Left ventricle myocardium inferior (tissue), 1 donor: ENCODE data around the gene TECPR2. TPM values are rescaled to one million over a fixed set of nuclear protein-coding genes. Genes with fewer than 3 reads are reported as not detected.

Experiments
- DNase-seq: peaks from one replicate; pipeline ENCODE4 v3.0.0-alpha.2; 2020
- H3K27ac ChIP-seq: fragments of 200-600 bp; replicated peaks from 2 replicates; pipeline ENCODE4 v1.8.0; 2021
- H3K27me3 ChIP-seq: fragments of 200-600 bp; 2 replicates; pipeline ENCODE4 v1.8.0; 2021; ENCODE audit warnings: low read depth
- H3K36me3 ChIP-seq: fragments of 200-600 bp; 2 replicates; pipeline ENCODE4 v1.8.0; 2021
- H3K4me1 ChIP-seq: fragments of 200-600 bp; 2 replicates; pipeline ENCODE4 v1.8.0; 2021
- H3K4me3 ChIP-seq: fragments of 200-600 bp; 2 replicates; pipeline ENCODE4 v1.8.0; 2021; ENCODE audit warnings: mild to moderate bottlenecking, moderate library complexity
- H3K9me3 ChIP-seq: fragments of 200-600 bp; replicated peaks from 2 replicates; pipeline ENCODE4 v1.8.0; 2021
- intact Hi-C: fragments of 100-400 bp; cut with micrococcal nuclease; formaldehyde crosslinking; loops from one replicate; pipeline ENCODE4 v1.11.0; 2022
- total RNA-seq: library from RNA; stranded (reverse); fragmentation: NEBNext Ultra II Directional; extraction: Animal tissue kit (Norgen Biotek cat#: 25700); gene quantifications from one replicate; pipeline ENCODE4 v1.2.1, GENCODE V29; 2021
- TF ChIP-seq, protein P1 (sequence below): fragments of 200-600 bp; IDR thresholded peaks from 2 replicates; pipeline ENCODE4 v1.8.0; 2021; ENCODE audit warnings: antibody characterized with exemption, mild to moderate bottlenecking, borderline replicate concordance
- donor health status: DM: no; HTN: yes; CAD: no; lungs with severe emphysema.

Gene TECPR2
- total RNA-seq, 1 donor from 2014 or later: 20.0 TPM

DNA sequence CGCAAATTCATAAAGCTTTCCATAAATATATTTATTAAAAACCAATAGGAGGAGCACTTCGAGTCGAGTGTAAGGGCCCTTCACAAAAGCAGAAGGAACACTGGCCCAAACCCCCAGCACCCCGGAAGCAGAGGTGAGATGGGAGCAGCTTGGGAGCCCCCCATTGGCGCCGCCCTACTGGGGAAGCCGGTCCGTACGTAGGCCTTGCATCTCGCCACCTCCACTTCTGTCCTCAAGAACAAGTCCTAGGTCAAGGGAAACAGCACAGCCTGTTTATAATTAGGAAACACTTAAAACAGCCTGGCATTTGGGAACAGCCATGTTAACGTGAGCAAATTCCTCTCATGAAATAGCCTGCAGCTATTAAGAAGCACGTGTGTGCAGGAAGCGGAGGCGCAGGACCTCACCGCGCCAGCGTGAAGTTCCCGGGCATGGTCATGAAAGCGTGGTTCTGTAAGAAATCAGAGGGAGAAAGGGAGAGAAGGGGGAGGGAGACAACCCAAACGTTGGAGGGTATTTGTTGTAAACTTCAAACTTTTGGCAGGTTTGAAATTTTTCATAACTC, 139.1 kb downstream of the TECPR2 start:
- H3K4me1 ChIP-seq: peaks cover 82% of the 10 kb centered on the region
- peak overlapping the region; percentile 24 for H3K4me3 ChIP-seq
- no peak for DNase-seq
- H3K9me3 ChIP-seq: no peaks in the 10 kb centered on the region
- peaks cover 18% of the 10 kb centered on the region for H3K36me3 ChIP-seq
- peak overlapping the region; percentile 94 for H3K27ac ChIP-seq
- TF ChIP-seq, protein P1, sequence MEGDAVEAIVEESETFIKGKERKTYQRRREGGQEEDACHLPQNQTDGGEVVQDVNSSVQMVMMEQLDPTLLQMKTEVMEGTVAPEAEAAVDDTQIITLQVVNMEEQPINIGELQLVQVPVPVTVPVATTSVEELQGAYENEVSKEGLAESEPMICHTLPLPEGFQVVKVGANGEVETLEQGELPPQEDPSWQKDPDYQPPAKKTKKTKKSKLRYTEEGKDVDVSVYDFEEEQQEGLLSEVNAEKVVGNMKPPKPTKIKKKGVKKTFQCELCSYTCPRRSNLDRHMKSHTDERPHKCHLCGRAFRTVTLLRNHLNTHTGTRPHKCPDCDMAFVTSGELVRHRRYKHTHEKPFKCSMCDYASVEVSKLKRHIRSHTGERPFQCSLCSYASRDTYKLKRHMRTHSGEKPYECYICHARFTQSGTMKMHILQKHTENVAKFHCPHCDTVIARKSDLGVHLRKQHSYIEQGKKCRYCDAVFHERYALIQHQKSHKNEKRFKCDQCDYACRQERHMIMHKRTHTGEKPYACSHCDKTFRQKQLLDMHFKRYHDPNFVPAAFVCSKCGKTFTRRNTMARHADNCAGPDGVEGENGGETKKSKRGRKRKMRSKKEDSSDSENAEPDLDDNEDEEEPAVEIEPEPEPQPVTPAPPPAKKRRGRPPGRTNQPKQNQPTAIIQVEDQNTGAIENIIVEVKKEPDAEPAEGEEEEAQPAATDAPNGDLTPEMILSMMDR: peak; percentile 16
- H3K27me3 ChIP-seq: no peaks in the 10 kb centered on the region
- intact Hi-C loops: no loop called here

DNA sequence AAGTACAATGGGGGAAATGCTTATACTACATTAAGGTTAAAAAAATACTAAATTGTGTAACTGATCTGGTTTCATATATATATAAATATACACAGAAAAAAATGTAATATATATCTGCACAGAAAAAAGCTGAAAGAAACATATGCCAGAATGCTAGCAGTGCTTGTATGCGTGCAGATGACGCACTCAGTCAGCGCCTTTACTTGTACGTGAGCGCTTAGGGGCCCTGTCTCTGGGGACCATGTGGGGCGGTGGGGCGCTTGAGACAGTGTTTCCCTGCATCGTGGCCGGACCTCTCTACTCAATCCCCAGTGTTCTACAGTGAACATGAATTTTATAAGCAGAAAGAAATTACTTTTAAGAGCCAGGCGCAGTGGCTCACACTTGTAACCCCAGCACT, 139.8 kb downstream of the TECPR2 start:
- Histone ChIP-seq H3K36me3 (peaks cover 22% of the 10 kb centered on the region), H3K9me3 (no peaks in the 10 kb centered on the region), H3K27ac (peak overlapping the region; percentile 94), H3K4me1 (peaks cover 87% of the 10 kb centered on the region), H3K4me3 (no peak overlapping the region), H3K27me3 (no peaks in the 10 kb centered on the region)
- TF ChIP-seq, protein P1: no peak
- DNase-seq: no peak
- intact Hi-C loops: no loop called here

DNA sequence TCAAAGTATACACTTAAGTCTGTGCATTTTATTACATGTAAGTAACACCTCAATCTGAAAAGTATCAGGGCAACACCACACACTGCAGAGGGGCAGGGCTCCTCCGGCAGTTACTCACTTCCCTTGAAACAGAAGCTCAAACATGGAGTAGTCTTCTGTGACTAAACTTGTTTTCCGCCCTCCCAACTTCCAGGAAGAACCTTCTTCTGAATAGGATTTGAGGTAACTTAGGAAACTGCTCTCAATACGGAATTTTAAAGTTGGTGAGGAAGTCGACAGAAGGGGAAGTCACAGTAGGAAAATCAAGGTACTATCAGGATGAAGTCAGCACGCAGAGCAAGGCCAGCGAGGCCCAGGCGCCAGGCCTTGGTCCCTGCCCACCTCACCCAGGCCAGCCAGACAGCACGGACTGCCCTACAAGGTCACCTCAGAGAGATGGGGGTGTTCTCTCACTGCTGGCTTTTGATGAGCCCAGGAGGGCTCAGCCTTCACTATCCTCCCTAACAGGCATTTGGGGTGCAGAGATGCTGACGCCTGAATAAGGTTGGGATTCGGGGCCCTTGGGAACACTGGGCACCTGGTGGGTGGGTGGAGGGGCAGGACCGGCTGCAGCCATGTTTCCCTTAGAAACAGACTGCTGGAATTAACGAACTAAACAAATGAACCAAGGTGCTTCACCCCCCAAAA, 141.0 kb downstream of the TECPR2 start:
- intact Hi-C loops: no loop called here
- no peak overlapping the region for H3K4me3 ChIP-seq
- H3K27ac ChIP-seq: peak overlapping the region; percentile 94
- H3K36me3 ChIP-seq: peaks cover 25% of the 10 kb centered on the region
- no peaks in the 10 kb centered on the region for H3K27me3 ChIP-seq
- TF ChIP-seq, protein P1: no peak
- no peak for DNase-seq
- H3K4me1 ChIP-seq: peaks cover 87% of the 10 kb centered on the region
- H3K9me3 ChIP-seq: no peaks in the 10 kb centered on the region

DNA sequence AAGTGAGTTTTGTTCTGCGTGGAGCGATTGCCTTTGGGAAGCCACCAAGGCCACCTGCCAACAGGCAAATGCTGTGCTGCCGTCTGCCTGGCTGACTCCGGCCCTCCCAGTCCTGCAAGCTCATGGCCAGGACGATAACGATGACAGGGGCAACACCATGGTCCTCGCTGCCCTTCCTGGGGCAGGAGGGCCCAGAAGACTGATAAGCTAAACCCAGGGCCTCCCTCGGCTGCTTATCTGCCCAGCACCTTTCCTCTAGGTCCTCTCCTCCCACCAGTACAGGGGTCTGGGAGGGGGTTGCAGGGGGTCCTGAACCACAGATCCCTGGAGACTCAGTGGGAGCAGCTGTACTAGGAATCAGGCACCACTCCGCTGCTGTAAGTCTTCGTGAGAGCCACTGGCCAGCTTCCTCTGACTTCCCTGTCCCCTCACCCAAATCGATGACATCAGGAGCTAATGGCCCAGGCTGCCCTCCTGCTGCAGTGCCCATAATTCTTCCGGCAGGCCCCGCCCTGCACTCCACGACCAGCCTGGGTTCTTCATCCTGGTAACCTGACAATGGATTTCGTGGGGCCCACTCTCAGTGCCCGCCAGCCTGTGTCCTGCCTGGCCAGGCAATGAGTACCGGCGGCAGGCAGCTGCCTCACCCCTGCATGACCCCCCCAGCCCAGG, 141.7 kb downstream of the TECPR2 start:
- intact Hi-C loops: no loop called here
- H3K4me1 ChIP-seq: peaks cover 87% of the 10 kb centered on the region
- H3K36me3 ChIP-seq: peaks cover 22% of the 10 kb centered on the region
- no peak for DNase-seq
- no peak overlapping the region for H3K4me3 ChIP-seq
- H3K9me3 ChIP-seq: no peaks in the 10 kb centered on the region
- no peaks in the 10 kb centered on the region for H3K27me3 ChIP-seq
- TF ChIP-seq, protein P1: no peak
- peak overlapping the region; percentile 94 for H3K27ac ChIP-seq

DNA sequence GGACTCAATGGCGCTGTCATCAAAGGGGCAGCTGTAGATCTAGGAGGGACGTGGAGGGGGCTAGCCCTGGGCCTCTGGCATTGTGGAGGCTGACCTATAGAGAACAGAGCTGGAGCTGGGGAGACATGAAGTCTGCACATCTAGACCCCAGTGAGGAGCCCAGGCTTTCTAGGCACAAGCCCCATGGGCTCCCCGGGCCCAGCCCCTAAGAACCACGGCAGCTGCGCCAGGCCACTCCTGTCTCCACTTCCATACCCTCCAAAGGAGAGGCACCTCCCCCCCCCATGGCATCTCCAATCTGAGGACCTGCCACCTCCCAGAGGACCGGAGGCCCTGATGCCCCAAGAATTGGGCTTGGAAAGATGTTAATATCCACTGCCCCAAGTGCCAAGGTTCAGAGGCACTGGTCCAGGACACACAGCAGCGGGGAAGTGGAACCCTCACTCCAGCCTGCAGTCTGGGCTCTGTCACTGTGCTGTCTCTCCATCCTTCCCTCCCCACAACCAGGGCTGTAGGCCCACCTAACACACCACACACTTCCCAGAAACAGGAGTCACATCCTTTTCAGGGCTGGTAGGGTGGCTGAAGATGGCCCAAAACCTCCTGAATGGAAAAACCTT, 142.4 kb downstream of the TECPR2 start:
- Histone ChIP-seq H3K27ac (peak overlapping the region; percentile 94), H3K4me1 (peaks cover 83% of the 10 kb centered on the region), H3K9me3 (no peaks in the 10 kb centered on the region), H3K4me3 (no peak overlapping the region), H3K36me3 (peaks cover 22% of the 10 kb centered on the region), H3K27me3 (no peaks in the 10 kb centered on the region)
- TF ChIP-seq, protein P1: no peak
- intact Hi-C loops: no loop called here
- no peak for DNase-seq
